Left lobe of liver (tissue), 2 donors: ENCODE results near the gene NCAPD2. TPM values are rescaled to one million over a fixed set of nuclear protein-coding genes. Genes with fewer than 3 reads are reported as not detected.
"Not testable (repeated sequence)": the region's sequence is repeated elsewhere in the genome, so short reads cannot be mapped to it uniquely, and the experiment has no call there.

Source experiments
- ATAC-seq: fragments of 200-7000 bp; cut with Tn5 transposase; one replicate; pipeline ENCODE4 v1.9.1; 2020; ENCODE audit warnings: mild to moderate bottlenecking, moderate library complexity
- DNase-seq: peaks from one replicate; pipeline ENCODE4 v3.0.0-alpha.2; 2020; ENCODE audit warnings: low spot score
- total RNA-seq: library from RNA; stranded (reverse); gene quantifications from one replicate; pipeline ENCODE4 v1.2.1, GENCODE V29; 2021
- donor health status: DM: no; HTN: no; CAD: no; lungs with moderate emphysema.
- donor health status: DM: no; HTN: yes; CAD: no.

Gene NCAPD2
- total RNA-seq, 1 donor from 2014 or later = 9.0 TPM

DNA sequence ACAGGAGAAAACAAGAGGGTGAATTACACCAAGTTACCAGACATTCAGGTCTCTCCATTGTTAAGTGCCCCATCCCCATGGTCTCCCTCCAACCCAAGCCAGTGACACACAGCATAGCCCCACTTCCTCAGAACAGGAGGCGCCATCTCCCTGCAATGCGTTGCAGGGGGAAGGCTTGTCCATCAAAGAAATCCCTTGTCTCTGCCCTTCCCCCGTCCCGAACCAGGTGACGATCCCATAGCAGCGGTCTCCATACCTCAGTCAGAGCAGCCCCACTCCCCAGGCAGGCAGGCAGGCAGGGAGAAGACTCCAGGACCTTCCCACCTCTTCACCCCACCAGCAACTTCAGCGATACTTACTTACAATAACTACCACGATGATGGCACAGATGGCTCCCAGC is 29.4 kb upstream of the NCAPD2 start:
- DNase-seq = no peak
- ATAC-seq = no peak

DNA sequence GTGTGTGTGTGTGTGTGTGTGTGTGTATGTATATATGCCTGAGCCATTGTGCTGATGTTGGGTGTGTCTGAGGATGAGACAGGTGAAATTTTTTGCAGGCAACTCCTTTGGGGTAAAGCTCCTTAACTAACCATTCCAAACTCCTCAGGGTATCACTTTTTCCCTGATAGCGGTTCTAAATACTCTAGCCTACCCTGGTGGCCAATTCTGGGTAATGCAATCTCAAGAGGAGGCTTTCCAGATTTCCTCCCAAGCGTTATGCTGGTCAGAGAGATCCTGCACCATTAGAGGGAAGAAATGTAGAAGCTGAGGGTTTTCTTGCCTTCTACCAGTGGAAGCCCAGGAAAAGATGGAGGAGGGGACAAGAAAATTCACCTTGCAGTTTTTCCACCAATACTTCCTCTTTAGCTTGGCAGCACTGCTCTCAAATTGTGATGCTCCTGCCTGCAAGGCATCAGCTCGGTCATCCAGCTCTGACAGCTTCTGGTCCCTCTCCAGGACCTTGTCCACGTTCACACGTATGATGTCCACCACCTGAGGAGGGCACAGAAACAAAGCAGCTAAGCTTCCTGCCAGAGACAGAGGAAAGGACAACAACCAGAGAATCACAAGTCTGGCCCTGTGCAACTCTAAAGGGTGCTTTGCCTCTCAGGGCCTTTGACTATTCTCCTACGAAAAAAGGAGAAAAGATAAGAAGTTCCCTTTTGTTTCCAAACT is 28.3 kb upstream of the NCAPD2 start:
- DNase-seq (no peak), ATAC-seq (peak; percentile 58)

DNA sequence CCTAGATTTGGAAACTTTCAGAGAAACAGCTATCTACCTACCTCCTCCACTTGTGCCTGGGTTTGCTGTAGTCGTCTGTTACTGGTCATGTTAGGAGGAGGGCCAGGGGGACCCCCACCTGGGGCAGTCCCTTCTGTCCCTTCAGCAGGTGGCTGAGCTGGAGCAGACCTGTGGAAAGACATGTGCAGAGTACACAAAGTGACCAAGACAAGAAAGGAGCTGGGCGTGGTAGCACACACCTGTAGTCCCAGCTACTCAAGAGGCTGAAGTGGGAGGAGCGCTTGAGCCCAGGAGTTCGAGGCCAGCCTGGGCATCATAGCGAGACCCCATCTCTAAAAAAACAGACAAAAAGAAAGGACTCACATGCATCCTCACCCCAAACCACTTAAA is 27.7 kb upstream of the NCAPD2 start:
- no peak for ATAC-seq
- no peak for DNase-seq

DNA sequence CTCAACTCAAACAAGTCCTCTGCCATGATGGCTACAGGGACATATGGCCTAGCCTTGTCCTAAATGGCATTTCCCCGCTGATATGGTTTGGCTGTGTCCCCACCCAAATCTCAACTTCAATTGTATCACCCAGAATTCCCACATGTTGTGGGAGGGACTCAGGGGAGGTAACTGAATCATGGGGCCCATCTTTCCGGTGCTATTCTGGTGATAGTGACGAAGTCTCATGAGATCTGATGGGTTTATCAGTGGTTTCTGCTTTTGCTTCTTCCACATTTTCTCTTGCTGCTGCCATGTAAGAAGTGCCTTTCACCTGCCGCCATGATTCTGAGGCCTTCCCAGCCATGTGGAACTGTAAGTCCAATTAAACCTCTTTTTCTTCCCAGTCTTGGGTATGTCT is 27.2 kb upstream of the NCAPD2 start:
- not testable (repeated sequence) for DNase-seq

DNA sequence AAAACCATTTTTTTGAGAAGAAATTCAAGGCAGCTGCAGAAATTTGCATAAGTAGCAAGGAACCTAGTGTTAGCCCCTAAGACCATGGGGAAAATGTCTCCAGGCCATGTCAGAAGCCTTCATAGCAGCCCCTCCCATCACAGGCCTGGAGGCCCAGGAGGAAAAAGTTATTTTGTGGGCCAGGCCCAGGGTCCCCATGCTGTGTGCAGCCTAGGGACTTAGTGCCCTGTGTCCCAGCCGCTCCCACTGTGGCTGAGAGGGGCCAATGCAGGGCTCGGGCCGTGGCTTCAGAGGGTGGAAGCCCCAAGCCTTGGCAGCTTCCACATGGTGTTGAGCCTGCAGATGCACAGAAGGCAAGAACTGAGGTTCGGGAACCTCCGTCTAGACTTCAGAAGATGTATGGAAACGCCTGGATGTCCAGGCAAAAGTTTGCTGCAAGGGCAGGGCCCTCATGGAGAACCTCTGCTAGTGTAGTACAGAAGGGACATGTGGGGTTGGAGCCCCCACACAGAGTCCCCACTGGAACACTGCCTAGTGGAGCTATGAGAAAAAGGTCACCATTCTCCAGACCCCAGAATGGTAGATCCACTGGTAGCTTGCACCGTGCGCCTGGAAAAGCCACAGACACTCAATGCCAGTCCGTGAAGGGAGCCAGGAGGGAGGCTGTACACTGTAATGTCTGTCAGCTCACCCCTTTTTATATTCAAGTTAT is 26.2 kb upstream of the NCAPD2 start:
- ATAC-seq, DNase-seq: not testable (repeated sequence)

More for the DNA sequence above, 27.2 kb upstream of the NCAPD2 start:
- ATAC-seq = not testable (repeated sequence)

DNA sequence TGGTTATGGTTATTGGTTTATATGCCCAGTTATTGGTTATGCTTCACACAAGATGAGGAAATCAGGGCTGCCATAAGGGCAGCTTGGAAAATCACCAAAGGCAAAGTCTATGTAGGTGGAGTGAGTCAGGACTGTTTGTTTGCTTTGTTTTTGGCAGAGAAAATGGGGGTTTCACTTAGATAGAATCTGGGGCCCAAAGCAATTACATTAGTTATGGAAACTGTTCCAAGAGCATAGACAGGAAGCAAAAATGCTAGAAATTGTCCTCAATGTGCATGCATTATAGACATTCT is 25.7 kb upstream of the NCAPD2 start:
- no peak for ATAC-seq

DNA sequence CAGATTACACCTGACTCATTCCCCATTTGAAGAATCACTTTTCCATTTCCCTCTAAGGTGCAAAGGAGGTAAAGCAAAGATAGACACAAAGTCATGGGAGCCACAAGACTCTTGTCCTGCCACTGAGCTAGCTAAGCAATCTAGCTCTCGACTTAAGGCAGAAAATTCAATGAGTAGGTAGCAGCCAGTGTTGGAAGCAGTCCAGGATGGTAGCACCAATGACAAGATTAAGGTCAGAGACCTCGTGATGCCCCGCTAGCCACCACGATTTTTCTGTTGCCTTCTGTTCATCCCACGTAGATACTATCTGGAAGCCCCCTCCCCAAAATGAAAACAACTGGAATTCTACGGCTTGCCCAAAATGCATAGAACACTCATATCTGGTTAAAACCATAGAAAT is 24.8 kb upstream of the NCAPD2 start:
- no peak for ATAC-seq
- no peak for DNase-seq

More for the DNA sequence above, 25.7 kb upstream of the NCAPD2 start:
- no peak for DNase-seq

DNA sequence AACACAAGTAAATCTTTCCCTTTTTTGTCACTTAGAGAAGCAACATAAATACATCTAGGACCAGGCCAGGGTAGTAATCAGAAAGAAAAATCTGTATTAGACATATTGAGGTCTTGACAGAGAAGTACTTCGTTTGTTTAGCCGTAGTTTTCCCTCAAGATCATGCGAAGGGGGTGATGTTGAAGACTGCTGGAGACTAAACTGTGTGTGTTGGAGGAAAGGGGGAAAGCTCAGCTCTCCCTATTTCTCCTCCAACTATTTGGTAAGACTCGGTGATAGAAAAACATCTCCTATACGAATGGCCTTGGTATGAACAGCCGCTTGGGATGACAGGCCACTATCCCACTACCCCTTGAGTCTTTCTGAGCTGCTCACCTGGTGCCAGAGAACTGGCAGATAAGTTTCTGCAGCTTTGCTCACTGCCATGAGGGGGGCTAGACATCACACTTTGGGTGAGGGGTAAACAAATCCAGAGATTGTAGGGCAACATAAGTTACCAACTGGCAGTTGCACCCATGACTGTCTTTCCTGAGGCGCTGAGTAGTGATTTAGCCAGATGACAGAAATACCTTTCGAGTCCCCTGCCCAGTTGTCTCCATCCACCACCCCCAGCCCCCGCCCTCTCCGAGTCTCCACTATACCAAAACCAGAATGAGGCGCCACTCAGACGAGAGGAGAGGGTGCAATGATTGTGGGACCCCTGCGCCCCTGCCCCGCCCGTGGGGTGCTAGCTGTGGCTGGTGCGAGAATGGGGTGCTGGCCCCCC is 24.1 kb upstream of the NCAPD2 start:
- DNase-seq = no peak

DNA sequence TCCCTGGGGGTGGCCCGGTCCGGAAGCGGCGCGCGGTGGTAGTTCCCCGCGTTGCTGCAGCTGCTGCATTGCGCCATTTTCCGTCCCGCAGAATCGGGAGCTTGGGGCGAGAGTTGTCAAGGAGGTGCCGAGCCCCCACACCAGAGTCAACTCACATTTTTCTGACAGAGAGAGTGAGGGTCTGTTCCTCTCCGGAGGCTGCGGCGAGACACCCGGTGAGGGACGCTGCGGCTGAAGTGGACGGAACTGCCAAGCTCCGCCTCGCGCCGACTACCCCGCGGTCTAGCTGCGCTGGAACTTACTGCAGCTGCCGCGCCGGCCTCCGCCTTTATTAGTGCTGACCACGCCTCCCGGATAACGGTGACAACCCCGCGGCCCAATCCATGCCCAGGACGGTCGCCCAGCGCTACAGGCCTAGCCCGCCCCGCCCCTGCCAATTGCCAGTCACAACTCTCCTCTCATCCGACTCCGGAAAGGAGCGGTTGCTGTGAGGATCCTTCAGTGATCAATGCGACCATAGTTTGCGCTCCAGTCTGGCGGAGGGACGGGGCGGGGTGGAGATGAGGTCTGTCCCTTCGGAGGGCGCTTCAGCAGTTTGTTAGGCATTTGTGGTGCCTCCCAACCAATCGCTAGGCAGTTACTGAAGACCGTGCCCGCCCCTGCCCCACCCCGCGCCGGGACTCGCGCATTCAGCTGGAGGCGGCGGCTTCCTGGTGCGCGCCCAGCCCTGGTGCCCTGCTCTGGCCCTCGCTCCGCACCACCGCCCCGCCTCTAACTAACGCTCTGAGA is 23.3 kb upstream of the NCAPD2 start, which contains the start of gene VAMP1:
VAMP1 (minus strand) TSS at position 303 of the 789 bp plus-strand sequence; CDS start at position 157, 146 bp downstream.
- DNase-seq (peak; percentile 99), ATAC-seq (peak; percentile 90)

More for the DNA sequence above, 24.1 kb upstream of the NCAPD2 start:
- ATAC-seq = no peak

DNA sequence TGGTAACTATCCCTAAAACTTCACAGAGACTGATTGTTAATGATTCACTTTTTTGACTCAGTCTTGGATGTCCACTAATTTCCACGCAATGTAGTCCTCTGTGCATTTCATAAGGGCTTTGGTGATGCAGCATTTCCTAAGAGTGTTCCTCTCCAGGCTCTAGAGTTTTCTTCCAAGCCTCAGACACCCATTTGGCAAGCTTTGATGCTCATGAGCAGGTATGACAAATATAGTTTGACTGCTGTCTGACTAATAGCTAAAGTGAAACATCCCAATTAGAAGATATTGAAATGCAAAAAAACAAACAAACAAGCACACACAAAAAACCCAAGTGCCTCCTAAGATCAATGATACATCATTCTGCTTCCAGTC is 21.9 kb upstream of the NCAPD2 start:
- DNase-seq (no peak), ATAC-seq (no peak)

DNA sequence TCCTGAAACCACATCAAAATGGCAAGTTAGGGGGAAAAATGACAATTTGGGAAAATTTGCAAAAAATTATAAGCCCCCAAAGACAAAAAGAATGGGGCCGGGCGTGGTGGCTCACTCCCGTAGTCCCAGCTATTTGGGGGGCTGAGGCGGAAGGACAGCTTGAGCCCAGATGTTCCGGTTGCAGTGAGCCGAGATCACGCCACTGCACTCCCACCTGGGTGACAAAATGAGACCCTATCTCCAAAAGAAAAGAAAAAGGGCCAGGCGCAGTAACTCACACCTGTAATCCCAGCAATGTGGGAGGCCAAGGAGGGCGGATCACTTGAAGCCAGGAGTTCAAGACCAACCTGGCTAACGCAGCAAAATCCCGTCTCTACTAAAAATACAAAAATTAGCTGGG is 21.4 kb upstream of the NCAPD2 start:
- ATAC-seq = no peak
- no peak for DNase-seq

DNA sequence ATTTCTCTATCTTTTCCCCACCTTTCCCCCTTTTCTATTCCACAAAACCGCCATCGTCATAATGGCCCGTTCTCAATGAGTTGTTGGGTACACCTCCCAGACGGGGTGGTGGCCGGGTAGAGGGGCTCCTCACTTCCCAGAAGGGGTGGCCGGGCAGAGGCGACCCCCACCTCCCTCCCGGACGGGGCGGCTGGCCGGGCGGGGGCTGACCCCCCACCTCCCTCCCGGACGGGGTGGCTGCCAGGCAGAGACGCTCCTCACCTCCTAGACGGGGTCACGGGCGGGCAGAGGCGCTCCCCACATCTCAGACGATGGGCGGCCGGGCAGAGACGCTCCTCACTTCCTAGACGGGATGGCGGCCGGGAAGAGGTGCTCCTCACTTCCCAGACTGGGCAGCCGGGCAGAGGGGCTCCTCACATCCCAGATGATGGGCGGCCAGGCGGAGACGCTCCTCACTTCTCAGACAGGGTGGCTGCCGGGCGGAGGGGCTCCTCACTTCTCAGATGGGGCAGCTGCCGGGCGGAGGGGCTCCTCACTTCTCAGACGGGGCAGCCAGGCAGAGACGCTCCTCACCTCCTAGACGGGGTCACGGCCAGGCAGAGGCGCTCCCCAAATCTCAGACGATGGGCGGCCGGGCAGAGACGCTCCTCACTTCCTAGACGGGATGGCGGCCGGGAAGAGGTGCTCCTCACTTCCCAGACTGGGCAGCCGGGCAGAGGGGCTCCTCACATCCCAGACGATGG is 18.5 kb upstream of the NCAPD2 start:
- not testable (repeated sequence) for DNase-seq, ATAC-seq

DNA sequence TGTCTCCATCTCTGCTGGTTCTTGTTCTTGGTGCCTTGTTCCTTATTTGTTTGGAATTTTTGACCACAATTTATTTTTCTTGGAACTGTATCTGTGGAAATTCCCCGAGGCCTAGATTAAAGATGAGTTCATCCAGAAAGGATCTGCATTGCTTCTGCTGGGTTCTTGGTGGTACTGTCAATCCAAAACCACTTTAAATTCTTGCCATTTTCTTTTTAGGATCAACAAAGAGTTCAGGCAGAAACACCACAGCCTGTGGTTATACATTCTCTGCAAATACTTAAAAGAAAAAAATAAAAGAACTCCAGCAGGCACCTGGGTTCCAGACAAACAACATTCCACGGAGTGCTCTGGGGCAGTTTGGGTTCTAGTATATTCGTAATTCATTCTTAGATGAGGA is 17.4 kb upstream of the NCAPD2 start:
- ATAC-seq = no peak
- DNase-seq = no peak

DNA sequence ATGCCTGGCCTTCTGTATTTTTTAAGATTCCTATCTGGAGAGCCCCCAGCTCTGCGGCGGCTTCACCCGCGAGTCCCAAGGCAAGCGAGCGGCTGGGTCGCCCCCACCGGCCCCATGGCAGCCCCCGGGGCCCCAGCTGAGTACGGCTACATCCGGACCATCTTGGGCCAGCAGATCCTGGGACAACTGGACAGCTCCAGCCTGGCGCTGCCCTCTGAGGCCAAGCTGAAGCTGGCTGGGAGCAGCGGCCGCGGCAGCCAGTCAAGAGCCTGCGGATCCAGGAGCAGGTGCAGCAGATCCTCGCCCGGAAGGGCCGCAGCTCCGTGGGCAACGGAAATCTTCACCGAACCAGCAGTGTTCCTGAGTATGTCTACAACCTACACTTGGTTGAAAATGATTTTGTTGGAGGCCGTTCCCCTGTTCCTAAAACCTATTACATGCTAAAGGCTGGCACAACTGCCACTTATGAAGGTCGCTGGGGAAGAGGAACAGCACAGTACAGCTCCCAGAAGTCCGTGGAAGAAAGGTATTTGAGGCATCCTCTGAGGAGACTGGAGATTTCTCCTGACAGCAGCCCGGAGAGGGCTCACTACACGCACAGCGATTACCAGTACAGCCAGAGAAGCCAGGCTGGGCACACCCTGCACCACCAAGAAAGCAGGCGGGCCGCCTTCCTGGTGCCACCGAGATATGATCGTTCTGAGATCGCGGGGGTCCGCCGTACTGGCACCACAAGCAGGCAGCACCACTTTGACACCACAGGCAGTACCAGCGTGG is 16.1 kb upstream of the NCAPD2 start:
- not testable (repeated sequence) for ATAC-seq, DNase-seq

DNA sequence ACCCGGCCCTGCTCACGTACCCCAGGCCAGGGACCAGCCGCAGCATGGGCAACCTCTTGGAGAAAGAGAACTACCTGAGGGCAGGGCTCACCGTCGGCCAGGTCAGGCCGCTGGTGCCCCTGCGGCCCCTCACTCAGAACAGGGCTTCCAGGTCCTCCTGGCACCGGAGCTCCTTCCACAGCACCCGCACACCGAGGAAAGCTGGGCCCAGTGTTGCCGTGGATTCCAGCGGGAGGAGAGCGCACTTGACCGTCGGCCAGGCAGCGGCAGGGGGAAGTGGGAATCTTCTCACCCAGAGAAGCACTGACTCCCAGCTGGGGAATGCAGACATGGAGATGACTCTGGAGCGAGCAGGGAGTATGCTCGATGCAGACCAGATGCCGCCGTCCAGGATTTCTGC is 15.5 kb upstream of the NCAPD2 start:
- no peak for ATAC-seq
- no peak for DNase-seq

DNA sequence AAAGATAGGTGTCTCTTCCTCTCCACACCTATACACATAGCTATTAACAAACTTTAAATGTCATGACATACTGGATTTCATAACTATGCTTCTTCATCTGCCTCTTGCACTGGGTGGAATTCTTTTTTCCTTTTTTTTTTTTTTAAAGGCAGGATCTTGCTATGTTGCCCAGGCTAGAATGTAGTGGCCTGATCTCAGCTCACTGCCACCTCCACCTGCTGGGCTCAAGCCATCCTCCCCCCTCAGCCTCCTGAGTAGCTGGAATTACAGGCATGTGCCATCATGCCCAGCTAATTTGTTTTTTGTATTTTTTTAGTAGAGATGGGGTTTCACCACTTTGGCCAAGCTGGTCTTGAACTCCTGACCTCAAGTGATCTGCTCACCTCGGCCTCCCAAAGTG is 5.7 kb upstream of the NCAPD2 start:
- DNase-seq (no peak), ATAC-seq (no peak)

DNA sequence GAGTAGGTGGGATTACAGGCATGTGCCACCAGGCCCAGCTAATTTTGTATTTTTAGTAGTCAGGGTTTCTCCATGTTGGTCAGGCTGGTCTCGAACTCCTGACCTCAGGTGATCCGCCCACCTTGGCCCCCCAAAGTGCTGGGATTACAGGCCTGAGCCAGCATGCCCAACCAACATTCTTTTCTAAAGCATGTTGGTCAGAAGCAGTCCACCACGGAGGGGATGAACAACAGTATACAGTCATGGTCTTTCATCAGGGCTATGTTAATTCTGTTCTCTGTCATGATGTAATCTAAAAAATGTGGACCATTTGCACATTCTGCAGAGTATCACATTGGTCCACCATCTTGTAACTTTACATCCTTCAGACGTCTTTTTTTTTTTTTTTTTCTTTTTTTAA is 4.5 kb upstream of the NCAPD2 start:
- ATAC-seq (no peak), DNase-seq (no peak)

DNA sequence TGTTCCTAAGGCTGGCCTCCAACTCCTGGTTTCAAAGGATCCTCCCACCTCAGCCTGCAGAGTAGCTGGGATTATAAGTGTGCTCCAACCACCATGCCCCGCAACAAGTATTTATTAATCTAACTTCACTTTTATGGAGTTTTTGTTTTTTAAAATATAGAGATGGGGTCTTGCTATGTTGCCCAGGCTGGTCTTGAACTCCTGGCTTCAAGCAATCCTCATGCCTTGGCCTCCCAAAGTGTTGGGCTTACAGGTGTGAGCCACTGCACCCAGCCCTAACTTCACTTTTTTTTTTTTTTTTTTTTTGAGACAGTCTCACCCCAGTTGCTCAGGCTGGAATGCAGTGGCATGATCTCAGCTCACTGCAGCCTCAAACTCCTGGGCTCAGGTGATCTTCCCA is 3.2 kb upstream of the NCAPD2 start:
- ATAC-seq = not testable (repeated sequence)

DNA sequence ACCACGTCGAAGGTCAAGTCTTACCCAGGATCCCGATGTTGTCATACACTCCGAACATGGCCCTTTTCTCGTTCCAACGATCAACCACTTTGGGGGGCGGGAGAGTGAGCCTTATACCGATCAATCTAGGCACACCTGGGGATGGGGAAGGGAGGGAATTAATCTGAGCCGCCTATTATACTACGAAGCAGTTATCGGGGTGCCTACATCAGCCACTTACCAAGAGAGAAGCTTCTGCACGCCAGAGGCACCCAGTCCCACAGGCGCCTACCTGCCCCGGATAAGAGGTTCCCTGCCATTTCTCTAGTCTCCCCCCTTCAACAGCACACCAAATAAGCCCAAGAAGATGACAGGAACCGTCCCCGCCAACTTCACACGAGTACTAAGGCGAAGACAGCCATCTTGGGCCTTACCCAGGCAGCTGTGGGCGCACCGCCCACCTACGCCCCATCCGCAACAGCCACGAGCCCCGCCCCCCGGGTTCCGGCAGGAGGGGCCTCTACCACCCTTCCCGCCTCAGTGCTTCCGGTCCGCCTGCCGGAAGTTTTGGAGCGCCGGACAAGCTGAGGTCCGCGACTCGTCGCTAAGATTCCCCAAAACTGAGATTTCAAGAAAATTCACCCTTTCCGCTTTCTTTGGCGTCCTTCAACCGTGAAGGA is 935 bp upstream of the NCAPD2 start, which contains the start of gene MRPL51:
MRPL51 (minus strand) TSS at position 425 of the 659 bp plus-strand sequence; CDS start at position 299, 126 bp downstream.
- DNase-seq (peak; percentile 97), ATAC-seq (peak; percentile 94)

More for the DNA sequence above, 3.2 kb upstream of the NCAPD2 start:
- not testable (repeated sequence) for DNase-seq
